ENCODE measurements around the gene MLLT10.

GRCh38 chr10:21670391-21670790 lies 136.4 kb downstream of the MLLT10 start:
- no peak for TF ChIP-seq RFX5 (IDR thresholded peaks at IDR 0.05; ENCODE audit: borderline replicate concordance, low read depth, low read length)
- TF ChIP-seq POLR2A (IDR thresholded peaks at IDR 0.05; ENCODE audit: control extremely low read depth in 1 of 2, low read depth in 2 of 2, low read length in 2 of 2): no peak
- no peak for TF ChIP-seq MAFK (IDR thresholded peaks at IDR 0.05; ENCODE audit: low read depth, low read length)
- TF ChIP-seq CEBPB (IDR thresholded peaks at IDR 0.05; ENCODE audit: low read depth, low read length): no peak
- TF ChIP-seq JUN (IDR thresholded peaks at IDR 0.05; ENCODE audit: low read depth, low read length): no peak
- TF ChIP-seq NRF1 (IDR thresholded peaks at IDR 0.05; ENCODE audit: low read depth, low read length): no peak
- no peak for TF ChIP-seq CTCF (IDR thresholded peaks at IDR 0.05; ENCODE audit: control extremely low read depth in 1 of 3, insufficient read depth in 1 of 3, low read depth in 1 of 3, low read length in 3 of 3)
- no peak for TF ChIP-seq GABPA (IDR thresholded peaks at IDR 0.05; ENCODE audit: borderline replicate concordance, insufficient read depth, low read length)
- TF ChIP-seq TAF1 (IDR thresholded peaks at IDR 0.05; ENCODE audit: low read depth, low read length): no peak
- TF ChIP-seq EP300 (IDR thresholded peaks at IDR 0.05; ENCODE audit: borderline replicate concordance in 1 of 2, low read depth in 2 of 2, low read length in 2 of 2): no peak
- no peak for TF ChIP-seq SRF (IDR thresholded peaks at IDR 0.05; ENCODE audit: low read depth, low read length)
- no peak for TF ChIP-seq FOSL1 (IDR thresholded peaks at IDR 0.05; ENCODE audit: insufficient read depth, low read depth, low read length)
